SK-N-SH treated with all-trans-retinoic acid at 6 μM for 48 hours (cell line): ENCODE data around the gene PRRC2B.

Source experiments
- ATAC-seq: fragments of 200-7000 bp; cut with Tn5 transposase; 3 replicates; pipeline ENCODE4 v1.9.1; 2020; ENCODE audit warnings: mild to moderate bottlenecking, moderate library complexity
- ARNTL ChIP-seq: fragments of 450-650 bp; formaldehyde crosslinking; IDR thresholded peaks from 2 replicates; pipeline ENCODE4 v1.5.0; 2020; ENCODE audit warnings: low read depth, mild to moderate bottlenecking, moderate library complexity, borderline replicate concordance
- ESRRG ChIP-seq: fragments of 250-450 bp; sonication (Bioruptor Pico); IDR thresholded peaks from 2 replicates; pipeline ENCODE4 v1.6.1; 2021; ENCODE audit warnings: mild to moderate bottlenecking
- GLIS3 ChIP-seq: fragments of 250-450 bp; sonication (Bioruptor Pico); IDR thresholded peaks from 2 replicates; pipeline ENCODE4 v1.5.0; 2020; ENCODE audit warnings: mild to moderate bottlenecking, moderate library complexity
- ISL1 ChIP-seq: fragments of 250-450 bp; sonication (Bioruptor Pico); IDR thresholded peaks from 2 replicates; pipeline ENCODE4 v2.1.2; 2022; ENCODE audit warnings: mild to moderate bottlenecking, moderate library complexity
- OSR1 ChIP-seq: fragments of 250-450 bp; sonication (Bioruptor Pico); IDR thresholded peaks from 2 replicates; pipeline ENCODE4 v1.8.0; 2022; ENCODE audit warnings: moderate library complexity, mild to moderate bottlenecking, inconsistent platforms
- RARB ChIP-seq: fragments of 250-450 bp; sonication (Bioruptor Pico); IDR thresholded peaks from 2 replicates; pipeline ENCODE4 v1.8.0; 2021; ENCODE audit warnings: mild to moderate bottlenecking, moderate library complexity
- SNAI2 ChIP-seq: fragments of 250-450 bp; sonication (Bioruptor Pico); IDR thresholded peaks from 2 replicates; pipeline ENCODE4 v1.5.0; 2020; ENCODE audit warnings: mild to moderate bottlenecking, moderate library complexity
- TCF4 ChIP-seq: fragments of 250-450 bp; sonication (Bioruptor Pico); IDR thresholded peaks from 2 replicates; pipeline ENCODE4 v1.8.0; 2021; ENCODE audit warnings: mild to moderate bottlenecking, moderate library complexity, borderline replicate concordance
- TOX ChIP-seq: fragments of 250-450 bp; sonication (Bioruptor Pico); IDR thresholded peaks from 2 replicates; pipeline ENCODE4 v1.8.0; 2021; ENCODE audit warnings: mild to moderate bottlenecking, moderate library complexity, borderline replicate concordance
- ZC3H10 ChIP-seq: fragments of 250-450 bp; sonication (Bioruptor Pico); IDR thresholded peaks from 2 replicates; pipeline ENCODE4 v1.5.1; 2021; ENCODE audit warnings: mild to moderate bottlenecking, moderate library complexity
- ZNF565 ChIP-seq: fragments of 450-650 bp; formaldehyde crosslinking; conservative IDR thresholded peaks from 2 replicates; pipeline ENCODE4 v1.5.0; 2020; ENCODE audit warnings: low read depth, mild to moderate bottlenecking, moderate library complexity
- ZNF70 ChIP-seq: fragments of 450-650 bp; formaldehyde crosslinking; IDR thresholded peaks from 2 replicates; pipeline ENCODE4 v1.5.0; 2020; ENCODE audit warnings: mild to moderate bottlenecking, moderate library complexity
- ZNF8 ChIP-seq: fragments of 450-650 bp; formaldehyde crosslinking; IDR thresholded peaks from 2 replicates; pipeline ENCODE4 v1.5.0; 2020; ENCODE audit warnings: mild to moderate bottlenecking, moderate library complexity
- TF ChIP-seq, protein P1 (sequence below): fragments of 250-450 bp; sonication (Bioruptor Pico); IDR thresholded peaks from 2 replicates; pipeline ENCODE4 v1.5.1; 2020; ENCODE audit warnings: low read depth, mild to moderate bottlenecking, moderate library complexity
- TF ChIP-seq, protein P2 (sequence below): fragments of 250-450 bp; sonication (Bioruptor Pico); IDR thresholded peaks from 2 replicates; pipeline ENCODE4 v1.8.0; 2021; ENCODE audit warnings: low read depth, mild to moderate bottlenecking, moderate library complexity, borderline replicate concordance
- TF ChIP-seq, protein P3 (sequence below): fragments of 250-450 bp; sonication (Bioruptor Pico); IDR thresholded peaks from 2 replicates; pipeline ENCODE4 v1.5.1; 2021; ENCODE audit warnings: mild to moderate bottlenecking, moderate library complexity

Gene PRRC2B

GRCh38 chr9:131516100-131516499 is 122.2 kb downstream of the PRRC2B start:
- TF ChIP-seq RARB (CRISPR knock-in tag): no peak
- TF ChIP-seq SNAI2 (CRISPR knock-in tag): no peak
- TF ChIP-seq, all 23 proteins: peak for 0

DNA sequence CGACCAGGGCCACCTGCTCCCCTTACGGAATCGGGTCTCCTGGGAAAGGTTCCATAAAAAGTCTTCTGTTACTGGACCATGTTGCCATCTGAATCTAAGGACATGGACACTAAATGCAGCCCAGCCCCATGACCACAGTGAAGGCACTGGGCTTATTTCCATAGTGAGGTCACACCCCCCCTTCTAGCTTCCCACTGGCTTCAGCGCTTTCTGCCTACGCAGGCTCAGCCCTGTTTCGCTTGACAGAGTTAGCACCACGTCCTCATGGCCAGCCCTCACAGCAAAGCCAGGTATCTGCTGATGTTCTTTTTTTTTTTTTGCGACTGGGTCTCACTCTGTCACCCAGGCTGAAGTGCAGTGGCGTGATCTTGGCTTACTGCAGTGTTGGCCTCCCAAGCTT is 123.0 kb downstream of the PRRC2B start:
- ATAC-seq: no peak
- TF ChIP-seq, protein P1, sequence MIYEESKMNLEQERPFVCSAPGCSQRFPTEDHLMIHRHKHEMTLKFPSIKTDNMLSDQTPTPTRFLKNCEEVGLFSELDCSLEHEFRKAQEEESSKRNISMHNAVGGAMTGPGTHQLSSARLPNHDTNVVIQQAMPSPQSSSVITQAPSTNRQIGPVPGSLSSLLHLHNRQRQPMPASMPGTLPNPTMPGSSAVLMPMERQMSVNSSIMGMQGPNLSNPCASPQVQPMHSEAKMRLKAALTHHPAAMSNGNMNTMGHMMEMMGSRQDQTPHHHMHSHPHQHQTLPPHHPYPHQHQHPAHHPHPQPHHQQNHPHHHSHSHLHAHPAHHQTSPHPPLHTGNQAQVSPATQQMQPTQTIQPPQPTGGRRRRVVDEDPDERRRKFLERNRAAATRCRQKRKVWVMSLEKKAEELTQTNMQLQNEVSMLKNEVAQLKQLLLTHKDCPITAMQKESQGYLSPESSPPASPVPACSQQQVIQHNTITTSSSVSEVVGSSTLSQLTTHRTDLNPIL (CRISPR knock-in tag): no peak
- TF ChIP-seq TCF4 (CRISPR knock-in tag): no peak
- TF ChIP-seq, protein P2, sequence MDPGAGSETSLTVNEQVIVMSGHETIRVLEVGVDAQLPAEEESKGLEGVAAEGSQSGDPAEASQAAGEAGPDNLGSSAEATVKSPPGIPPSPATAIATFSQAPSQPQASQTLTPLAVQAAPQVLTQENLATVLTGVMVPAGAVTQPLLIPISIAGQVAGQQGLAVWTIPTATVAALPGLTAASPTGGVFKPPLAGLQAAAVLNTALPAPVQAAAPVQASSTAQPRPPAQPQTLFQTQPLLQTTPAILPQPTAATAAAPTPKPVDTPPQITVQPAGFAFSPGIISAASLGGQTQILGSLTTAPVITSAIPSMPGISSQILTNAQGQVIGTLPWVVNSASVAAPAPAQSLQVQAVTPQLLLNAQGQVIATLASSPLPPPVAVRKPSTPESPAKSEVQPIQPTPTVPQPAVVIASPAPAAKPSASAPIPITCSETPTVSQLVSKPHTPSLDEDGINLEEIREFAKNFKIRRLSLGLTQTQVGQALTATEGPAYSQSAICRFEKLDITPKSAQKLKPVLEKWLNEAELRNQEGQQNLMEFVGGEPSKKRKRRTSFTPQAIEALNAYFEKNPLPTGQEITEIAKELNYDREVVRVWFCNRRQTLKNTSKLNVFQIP: no peak
- TF ChIP-seq SNAI2 (CRISPR knock-in tag): no peak
- TF ChIP-seq, protein P3, sequence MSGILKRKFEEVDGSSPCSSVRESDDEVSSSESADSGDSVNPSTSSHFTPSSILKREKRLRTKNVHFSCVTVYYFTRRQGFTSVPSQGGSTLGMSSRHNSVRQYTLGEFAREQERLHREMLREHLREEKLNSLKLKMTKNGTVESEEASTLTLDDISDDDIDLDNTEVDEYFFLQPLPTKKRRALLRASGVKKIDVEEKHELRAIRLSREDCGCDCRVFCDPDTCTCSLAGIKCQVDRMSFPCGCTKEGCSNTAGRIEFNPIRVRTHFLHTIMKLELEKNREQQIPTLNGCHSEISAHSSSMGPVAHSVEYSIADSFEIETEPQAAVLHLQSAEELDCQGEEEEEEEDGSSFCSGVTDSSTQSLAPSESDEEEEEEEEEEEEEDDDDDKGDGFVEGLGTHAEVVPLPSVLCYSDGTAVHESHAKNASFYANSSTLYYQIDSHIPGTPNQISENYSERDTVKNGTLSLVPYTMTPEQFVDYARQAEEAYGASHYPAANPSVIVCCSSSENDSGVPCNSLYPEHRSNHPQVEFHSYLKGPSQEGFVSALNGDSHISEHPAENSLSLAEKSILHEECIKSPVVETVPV (CRISPR knock-in tag): no peak
- TF ChIP-seq GLIS3 (CRISPR knock-in tag): no peak
- TF ChIP-seq ZNF70 (CRISPR knock-in tag): no peak
- TF ChIP-seq ZNF565: no peak
- no peak for TF ChIP-seq ESRRG (CRISPR knock-in tag)
- no peak for TF ChIP-seq ISL1 (CRISPR knock-in tag)

More at GRCh38 chr9:131516100-131516499, 122.2 kb downstream of the PRRC2B start:
- no peak for ATAC-seq

DNA sequence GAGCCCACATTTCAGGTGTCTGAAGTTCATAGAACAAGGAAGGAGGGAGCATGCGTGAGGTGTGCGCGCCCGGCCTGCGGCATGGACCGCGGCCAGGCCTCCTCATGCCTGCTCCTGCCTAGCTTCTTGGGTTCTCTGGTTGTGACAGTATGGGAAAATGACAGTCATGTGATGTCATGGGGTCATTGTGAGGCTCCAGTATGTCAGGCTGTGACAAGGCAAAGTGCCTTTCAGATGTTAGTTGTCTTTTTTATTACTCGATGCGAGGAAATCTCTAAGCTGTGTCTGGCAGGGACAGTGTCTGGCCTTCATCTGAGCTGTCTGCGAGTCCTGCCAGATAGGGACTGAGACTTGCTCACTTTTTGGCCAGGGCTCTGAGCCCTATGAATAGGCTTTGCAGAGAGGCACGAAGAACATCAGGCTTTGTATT is 123.9 kb downstream of the PRRC2B start:
- TF ChIP-seq, protein P3 (CRISPR knock-in tag): no peak
- TF ChIP-seq, protein P1 (CRISPR knock-in tag): no peak
- TF ChIP-seq, all 23 proteins: peak for 0
- ATAC-seq: no peak

DNA sequence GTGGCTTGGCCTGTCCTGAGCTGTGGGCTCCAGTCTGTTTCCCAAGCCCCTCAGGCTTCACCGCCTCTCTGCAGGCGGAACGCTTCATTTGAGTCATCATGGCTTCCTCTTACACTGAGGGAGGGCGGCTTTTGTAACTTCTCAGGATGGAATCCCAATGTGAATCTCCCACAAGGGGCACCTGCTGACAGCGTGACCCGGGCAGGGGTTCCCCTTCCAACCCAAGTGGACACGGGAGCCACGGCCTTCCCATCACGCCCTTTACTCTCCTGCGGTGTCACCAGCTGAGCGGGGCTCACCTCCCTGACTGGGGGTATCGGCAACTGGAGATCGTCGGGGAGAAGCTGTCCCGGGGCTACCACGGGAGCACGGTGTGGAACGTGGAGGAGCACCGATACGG is 124.7 kb downstream of the PRRC2B start:
- TF ChIP-seq ZNF70 (CRISPR knock-in tag): no peak
- no peak for TF ChIP-seq OSR1
- TF ChIP-seq ZNF8 (CRISPR knock-in tag): no peak
- ATAC-seq: no peak

DNA sequence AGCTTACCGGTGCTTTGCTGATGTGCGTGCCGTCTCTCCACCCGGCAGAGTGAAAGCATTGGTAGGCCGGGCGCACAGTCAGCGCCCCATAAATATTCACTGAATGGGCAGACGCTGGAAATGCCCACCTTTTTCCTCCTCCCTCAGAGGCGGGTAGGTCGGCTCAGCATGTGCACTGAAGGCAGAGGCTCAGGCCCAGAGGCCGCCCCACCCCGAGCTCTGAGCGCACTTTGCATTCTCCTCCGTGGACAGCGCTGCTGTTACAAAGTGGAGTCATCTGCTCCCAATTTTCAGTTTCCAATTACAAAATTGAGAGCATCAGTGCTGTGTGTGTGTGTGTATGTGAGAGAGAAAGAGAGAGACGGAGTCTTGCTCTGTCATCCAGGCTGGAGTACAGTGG is 126.6 kb downstream of the PRRC2B start:
- no peak for TF ChIP-seq TCF4 (CRISPR knock-in tag)
- no peak for TF ChIP-seq ZC3H10 (CRISPR knock-in tag)
- no peak for TF ChIP-seq ARNTL (CRISPR knock-in tag)
- TF ChIP-seq ESRRG (CRISPR knock-in tag): no peak
- TF ChIP-seq TOX (CRISPR knock-in tag): no peak
- TF ChIP-seq, protein P3 (CRISPR knock-in tag): no peak
- no peak for TF ChIP-seq ZNF8 (CRISPR knock-in tag)
- ATAC-seq: no peak
